Activated naive CD8-positive, alpha-beta T cell (primary cell): ENCODE data around the gene CARMIL3.

ENCODE experiments used
- H3K27ac Mint-ChIP-seq: one replicate; pipeline ENCODE4 v1.8.0; 2021; ENCODE audit warnings: mixed read lengths
- H3K27me3 Mint-ChIP-seq: one replicate; pipeline ENCODE4 v1.8.0; 2021; ENCODE audit warnings: mixed read lengths
- H3K36me3 Mint-ChIP-seq: one replicate; pipeline ENCODE4 v1.8.0; 2021; ENCODE audit warnings: mixed read lengths
- H3K4me1 Mint-ChIP-seq: one replicate; pipeline ENCODE4 v1.8.0; 2021; ENCODE audit warnings: low read depth, mixed read lengths
- H3K4me3 Mint-ChIP-seq: one replicate; pipeline ENCODE4 v1.8.0; 2021; ENCODE audit warnings: mild to moderate bottlenecking, mixed read lengths
- H3K9me3 Mint-ChIP-seq: one replicate; pipeline ENCODE4 v1.8.0; 2021; ENCODE audit warnings: low read depth, mixed read lengths

The CARMIL3 gene

DNA sequence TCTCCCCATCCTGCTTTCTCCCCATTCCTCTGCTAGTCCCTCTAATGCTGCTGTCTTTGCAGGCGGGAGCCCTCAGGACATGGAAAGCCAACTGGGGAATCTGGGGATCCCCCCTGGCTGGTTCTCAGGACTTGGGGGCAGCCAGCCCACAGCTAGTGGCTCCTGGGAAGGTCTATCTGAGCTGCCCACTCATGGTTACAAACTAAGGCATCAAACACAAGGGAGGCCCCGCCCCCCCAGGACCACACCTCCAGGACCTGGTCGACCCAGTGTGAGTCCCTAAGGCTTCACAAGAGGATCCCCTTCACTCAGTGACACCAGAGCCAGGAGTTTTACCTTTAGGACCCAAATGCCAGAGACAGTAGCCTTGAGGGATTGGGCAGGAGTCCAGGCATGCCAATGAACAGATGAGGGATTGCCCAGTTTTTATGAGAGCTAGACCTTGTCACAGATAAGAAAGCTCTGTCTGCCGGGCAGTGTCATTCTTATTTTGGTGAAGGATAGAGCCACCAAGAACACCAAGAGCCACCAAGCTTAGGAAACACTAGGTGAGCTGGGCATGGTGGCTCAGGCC lies 11.5 kb downstream of the CARMIL3 start:
- Mint-ChIP-seq H3K27ac (no peak overlapping the region), H3K4me1 (no peaks in the 10 kb centered on the region), H3K27me3 (no peaks in the 10 kb centered on the region), H3K4me3 (no peak overlapping the region), H3K9me3 (no peaks in the 10 kb centered on the region), H3K36me3 (no peaks in the 10 kb centered on the region)

DNA sequence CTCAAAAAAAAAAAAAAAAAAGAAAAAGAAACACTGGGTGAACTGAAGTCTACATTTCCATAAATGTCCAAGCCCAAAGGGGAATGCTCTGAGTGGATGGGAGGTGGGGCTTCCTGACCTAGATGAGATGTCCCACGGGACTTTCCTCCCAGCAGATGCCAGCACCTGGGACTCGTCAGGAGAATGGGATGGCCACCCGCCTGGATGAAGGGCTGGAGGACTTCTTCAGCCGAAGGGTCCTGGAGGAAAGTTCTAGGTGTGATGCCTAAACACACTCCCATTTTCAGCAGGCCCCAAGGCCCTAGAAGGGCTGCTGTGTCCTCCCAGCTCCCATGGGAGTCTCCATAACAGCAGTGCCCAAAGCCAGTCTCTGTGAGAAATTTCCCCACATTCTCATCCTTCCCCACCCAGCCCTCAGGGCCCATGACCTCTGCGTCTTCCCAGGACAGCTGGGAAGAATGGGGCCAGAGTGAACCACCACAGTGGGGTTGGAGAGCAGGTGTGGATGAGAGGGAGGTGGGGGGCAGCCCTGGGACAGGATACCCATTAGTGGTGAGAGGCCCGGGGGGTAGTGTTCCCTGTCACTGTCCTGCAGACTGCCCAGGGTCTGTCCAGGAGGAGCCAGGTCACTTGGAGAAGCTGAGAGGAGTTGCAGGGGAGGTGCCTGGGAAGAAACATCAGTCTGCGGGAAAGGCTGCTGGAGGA lies 12.4 kb downstream of the CARMIL3 start:
- no peaks in the 10 kb centered on the region for H3K36me3 Mint-ChIP-seq
- H3K4me3 Mint-ChIP-seq: no peak overlapping the region
- no peak overlapping the region for H3K27ac Mint-ChIP-seq
- no peaks in the 10 kb centered on the region for H3K4me1 Mint-ChIP-seq
- no peaks in the 10 kb centered on the region for H3K9me3 Mint-ChIP-seq
- no peaks in the 10 kb centered on the region for H3K27me3 Mint-ChIP-seq

DNA sequence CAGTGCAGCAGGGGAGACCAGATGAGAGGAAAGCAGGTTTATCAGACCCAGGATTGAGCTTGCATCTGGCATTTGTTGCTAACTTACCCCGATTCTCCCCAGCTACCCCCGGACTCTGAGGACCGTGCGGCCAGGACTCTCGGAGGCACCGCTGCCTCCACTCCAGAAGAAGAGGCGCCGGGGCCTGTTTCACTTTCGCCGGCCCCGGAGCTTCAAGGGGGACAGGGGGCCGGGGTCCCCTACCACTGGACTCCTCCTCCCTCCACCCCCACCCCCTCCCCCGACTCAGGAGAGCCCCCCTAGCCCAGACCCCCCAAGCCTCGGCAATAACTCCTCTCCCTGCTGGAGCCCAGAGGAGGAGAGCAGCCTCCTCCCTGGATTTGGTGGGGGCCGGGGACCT lies 13.0 kb downstream of the CARMIL3 start:
- H3K27ac Mint-ChIP-seq: no peak overlapping the region
- H3K4me1 Mint-ChIP-seq: no peaks in the 10 kb centered on the region
- H3K9me3 Mint-ChIP-seq: no peaks in the 10 kb centered on the region
- H3K4me3 Mint-ChIP-seq: no peak overlapping the region
- H3K27me3 Mint-ChIP-seq: no peaks in the 10 kb centered on the region
- no peaks in the 10 kb centered on the region for H3K36me3 Mint-ChIP-seq

DNA sequence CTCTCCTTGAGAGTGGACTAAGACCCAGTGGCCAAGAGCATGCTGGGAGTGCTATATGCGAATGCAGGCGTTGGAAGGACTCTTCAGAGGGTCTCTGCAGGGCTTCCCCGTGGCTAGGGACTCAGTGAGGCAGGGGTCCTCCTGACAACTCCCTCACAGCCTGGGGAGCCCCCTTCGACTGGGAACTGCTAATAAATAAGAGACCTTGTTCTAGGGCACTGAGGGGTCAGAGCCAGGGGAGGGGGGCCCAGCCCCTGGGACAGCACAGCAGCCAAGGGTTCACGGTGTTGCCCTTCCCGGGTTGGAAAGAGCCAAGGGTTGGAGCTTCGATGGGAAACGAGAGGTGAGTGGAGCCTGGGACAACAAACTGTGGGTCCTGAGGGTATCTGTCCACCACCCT lies 13.6 kb downstream of the CARMIL3 start:
- Mint-ChIP-seq H3K4me1 (no peaks in the 10 kb centered on the region), H3K27me3 (no peaks in the 10 kb centered on the region), H3K9me3 (no peaks in the 10 kb centered on the region), H3K4me3 (no peak overlapping the region), H3K27ac (no peak overlapping the region), H3K36me3 (no peaks in the 10 kb centered on the region)

DNA sequence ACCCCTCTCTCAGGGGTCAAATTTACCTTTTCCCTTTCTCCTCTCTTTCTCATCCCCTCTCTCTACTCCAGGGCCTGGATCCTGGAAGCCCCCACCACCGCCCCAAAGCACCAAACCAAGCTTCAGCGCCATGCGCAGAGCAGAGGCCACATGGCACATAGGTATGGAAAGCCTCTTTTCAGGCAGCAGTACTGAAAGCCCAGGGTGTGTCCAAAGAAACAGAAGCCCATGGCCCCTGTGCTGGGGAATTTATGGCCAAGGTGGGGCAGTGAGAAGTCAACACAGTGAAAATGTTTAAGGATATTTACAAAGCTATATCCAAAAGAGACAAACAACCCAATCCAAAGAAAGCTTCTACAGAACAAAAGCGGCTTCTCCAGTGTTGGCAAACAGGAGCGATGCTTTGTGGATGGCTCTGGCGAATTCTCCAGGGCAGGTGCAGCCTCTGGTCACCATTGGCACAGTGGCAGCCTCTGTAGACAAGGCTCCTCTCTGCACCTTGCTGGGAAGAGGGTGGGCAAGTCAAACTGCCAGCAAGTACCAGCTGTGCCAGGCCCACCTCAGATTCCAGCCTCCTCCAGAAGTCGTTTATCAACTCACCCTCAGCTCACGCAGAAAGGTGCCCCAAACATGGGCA lies 14.8 kb downstream of the CARMIL3 start:
- Mint-ChIP-seq H3K36me3 (no peaks in the 10 kb centered on the region), H3K27me3 (peaks cover 4% of the 10 kb centered on the region), H3K4me3 (no peak overlapping the region), H3K27ac (no peak overlapping the region), H3K9me3 (no peaks in the 10 kb centered on the region), H3K4me1 (peaks cover 8% of the 10 kb centered on the region)

DNA sequence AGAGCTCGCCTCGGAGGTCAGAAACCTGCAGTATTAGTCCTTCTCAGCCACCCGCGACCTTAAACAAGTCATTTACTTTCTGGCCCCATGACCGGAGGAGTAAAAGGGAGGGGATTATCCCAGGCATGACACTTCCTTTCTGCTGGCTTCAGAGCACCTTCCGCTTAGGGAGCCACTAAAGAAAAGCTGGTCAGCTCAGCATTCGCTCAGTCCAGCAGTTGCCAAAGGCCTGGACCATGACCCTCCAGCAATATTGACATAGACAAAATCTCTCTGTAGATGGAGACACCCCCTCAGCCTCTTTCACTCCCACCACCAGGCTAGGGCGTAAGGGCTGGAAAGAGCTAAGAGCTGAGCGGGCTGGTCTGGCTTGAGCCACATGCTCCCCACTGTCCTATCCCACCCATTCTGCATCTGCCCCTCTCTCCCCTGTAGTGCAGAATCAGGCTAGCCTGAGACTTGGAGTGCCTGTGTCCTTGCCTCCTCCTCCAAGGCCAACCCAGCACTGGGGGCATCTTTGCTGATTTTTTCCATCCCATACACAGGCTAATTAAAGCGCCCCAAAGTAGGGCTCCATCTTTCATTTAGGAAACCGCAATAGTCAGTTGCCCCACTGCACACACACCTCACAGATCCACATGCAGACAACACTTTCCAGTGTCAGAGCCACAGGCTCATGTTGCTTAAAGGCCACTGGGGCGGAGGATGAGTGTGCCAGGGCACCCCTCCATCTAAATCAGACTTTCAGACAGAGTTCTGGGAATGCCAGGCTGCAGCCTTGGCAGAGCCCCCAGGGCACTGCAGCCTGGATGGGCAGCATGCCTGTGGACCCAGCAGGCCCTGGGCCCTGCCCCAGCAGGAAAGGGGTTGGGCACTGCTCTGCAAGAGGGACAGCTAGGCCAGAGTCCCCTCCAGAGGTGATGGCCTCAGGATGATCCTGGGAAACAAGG lies 15.6 kb downstream of the CARMIL3 start:
- Mint-ChIP-seq H3K36me3 (no peaks in the 10 kb centered on the region), H3K4me1 (peaks cover 8% of the 10 kb centered on the region), H3K27ac (no peak overlapping the region), H3K27me3 (peaks cover 4% of the 10 kb centered on the region), H3K9me3 (no peaks in the 10 kb centered on the region), H3K4me3 (no peak overlapping the region)

DNA sequence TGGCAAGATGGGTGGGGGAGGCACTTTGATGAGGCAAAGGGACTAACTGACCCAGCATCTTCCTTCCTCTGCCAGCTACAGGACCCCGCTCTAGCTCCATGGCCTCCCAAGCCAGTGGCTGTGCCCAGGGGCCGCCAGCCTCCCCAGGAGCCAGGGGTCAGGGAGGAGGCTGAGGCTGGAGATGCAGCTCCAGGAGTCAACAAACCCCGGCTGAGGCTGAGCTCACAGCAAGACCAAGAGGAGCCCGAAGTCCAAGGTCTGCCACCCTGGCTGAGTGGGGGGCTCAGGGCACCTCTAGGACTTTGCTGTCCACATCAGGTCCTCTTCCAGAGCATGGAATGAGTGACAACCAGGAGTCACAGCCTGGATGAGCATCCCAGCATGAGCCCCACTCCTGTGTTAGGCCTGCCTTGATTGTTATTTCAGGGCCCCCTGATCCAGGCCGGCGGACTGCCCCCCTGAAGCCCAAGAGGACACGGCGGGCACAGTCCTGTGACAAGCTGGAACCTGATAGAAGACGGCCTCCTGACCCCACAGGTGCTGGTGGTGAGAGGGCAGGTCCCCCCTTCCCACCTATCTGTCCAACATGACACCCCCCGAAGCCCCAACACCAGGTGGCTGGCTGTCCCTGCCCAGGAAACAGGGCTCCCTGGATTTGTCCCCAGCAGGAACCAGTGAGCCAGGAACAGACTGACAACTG lies 17.1 kb downstream of the CARMIL3 start:
- Mint-ChIP-seq H3K4me1 (peaks cover 8% of the 10 kb centered on the region), H3K27ac (no peak overlapping the region), H3K27me3 (peaks cover 4% of the 10 kb centered on the region), H3K36me3 (no peaks in the 10 kb centered on the region), H3K4me3 (no peak overlapping the region), H3K9me3 (no peaks in the 10 kb centered on the region)

DNA sequence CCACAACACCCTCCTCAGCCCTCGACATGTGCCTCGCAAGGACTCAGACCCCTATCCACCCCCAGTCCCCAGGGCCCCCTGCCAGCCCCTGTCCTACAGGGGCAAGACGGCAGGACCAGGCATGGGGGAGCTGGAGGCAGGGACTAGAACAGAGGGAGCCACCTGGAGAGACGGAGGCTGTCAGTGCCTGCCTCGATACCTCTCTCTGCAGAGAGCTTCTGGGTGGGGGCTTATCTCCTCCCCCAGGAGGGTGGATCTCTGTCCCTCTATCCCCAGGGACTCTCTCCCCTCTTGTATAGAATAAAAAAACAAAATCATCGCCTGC lies 17.6 kb downstream of the CARMIL3 start:
- Mint-ChIP-seq H3K27me3 (peaks cover 4% of the 10 kb centered on the region), H3K4me1 (peaks cover 8% of the 10 kb centered on the region), H3K9me3 (no peaks in the 10 kb centered on the region), H3K36me3 (no peaks in the 10 kb centered on the region), H3K27ac (no peak overlapping the region), H3K4me3 (no peak overlapping the region)

DNA sequence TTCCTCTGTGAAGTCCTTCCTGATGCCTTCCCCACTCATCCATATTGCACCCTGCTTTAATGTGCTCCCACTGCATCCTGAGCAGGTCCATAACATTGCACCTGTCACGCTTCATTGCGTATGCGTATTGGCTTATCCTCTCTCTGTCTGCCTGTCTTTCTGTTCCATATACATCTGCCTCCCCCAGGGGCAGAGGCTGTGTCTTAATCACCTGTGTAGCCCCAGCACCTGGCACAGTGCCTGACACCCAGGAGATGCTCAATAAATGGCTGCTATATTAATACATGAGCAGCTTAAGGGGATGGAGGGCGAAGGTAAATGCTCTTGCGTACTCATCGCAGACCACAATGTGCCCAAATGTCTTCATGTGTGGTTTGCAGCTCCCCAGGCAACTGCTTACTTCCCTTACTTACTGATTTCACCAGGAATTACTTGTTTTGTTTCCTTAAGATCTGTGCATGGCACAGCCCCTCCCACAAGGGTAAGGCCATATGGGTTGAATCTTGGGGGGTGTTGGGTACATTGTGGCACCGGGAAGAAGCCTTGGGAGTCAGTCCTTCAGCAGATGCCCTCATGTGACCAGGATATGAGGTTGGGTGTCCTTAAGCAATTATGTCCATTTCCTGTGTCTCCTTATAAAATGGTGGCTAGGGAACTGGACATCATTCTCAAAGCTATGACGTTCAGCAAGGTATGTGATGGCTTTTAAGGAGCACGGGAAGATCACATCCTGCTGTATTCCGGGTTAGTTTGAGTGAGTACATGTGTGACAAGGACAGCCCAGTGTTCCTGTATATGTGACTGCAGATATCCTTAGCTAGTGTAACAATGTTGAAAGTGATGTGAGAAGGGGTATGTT lies 18.7 kb downstream of the CARMIL3 start:
- Mint-ChIP-seq H3K9me3 (no peaks in the 10 kb centered on the region), H3K4me1 (peaks cover 8% of the 10 kb centered on the region), H3K36me3 (no peaks in the 10 kb centered on the region), H3K4me3 (no peak overlapping the region), H3K27me3 (peaks cover 4% of the 10 kb centered on the region), H3K27ac (no peak overlapping the region)

DNA sequence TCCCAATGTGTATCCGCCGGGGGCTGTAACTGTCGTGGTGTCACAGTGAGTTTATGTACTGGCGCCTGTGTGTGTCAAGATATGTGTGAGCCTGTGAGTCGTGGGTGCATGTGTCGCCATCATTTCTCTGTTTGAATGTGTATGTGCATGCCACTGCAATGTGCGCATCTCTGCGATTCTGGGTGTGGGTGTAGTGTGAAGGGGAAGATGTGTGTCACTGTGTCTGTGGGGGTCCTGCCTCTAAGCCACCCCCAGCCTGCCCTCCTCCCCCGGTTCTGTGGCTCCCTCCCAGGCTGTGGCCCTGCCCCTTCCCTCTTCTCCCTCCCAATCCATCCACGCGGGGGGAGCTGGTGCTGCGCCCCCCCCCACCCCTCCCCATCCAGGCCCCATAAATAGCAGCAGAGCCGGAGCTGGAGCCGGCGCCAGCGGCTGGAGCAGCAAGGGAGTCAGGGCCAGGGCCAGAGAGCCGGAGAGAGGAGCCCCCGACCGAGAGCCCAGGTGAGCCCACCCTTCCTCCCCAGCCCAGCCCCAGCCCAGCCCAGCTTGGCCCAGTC lies 19.4 kb downstream of the CARMIL3 start, which contains the start of gene CPNE6:
CPNE6 (plus strand) TSS at position 419 of the 554 bp plus-strand sequence. CDS start 1,375 bp downstream, outside the sequence.
- peak within 1 kb of the TSS; percentile 30 for H3K4me3 Mint-ChIP-seq
- no peaks in the 10 kb centered on the region for H3K36me3 Mint-ChIP-seq
- peaks cover 8% of the 10 kb centered on the region for H3K4me1 Mint-ChIP-seq
- peak within 1 kb of the TSS; percentile 28 for H3K27ac Mint-ChIP-seq
- peaks cover 4% of the 10 kb centered on the region for H3K27me3 Mint-ChIP-seq
- H3K9me3 Mint-ChIP-seq: no peaks in the 10 kb centered on the region

DNA sequence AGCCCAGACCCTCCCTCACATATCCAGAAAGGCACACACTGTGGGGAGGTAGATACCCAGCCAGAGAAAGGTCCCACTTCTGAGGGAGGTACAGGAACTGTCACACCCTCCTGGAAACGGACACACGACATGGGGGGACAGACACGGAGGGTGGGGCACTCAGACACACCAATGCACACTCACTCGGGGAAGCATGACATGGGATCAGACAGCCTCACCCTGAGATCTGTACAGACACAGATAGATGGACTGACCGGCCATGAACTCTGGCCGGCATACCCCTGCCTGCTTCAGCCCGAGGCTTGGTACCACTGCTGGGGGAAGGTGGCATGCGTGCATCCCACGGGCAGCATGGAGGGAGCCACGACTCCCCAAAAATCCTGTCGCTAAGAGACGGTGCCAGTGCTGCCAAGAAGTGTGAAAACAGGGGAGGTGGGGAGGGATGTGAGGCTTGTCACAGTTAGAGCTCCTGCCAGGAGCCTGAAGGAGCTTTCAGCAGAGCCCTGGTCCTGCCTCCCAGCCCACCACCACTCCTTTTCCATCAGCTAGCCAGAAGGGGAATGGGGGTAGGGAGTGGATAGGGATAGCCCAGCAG lies 20.1 kb downstream of the CARMIL3 start:
- Mint-ChIP-seq H3K27me3 (peaks cover 4% of the 10 kb centered on the region), H3K9me3 (no peaks in the 10 kb centered on the region), H3K4me1 (peaks cover 8% of the 10 kb centered on the region), H3K4me3 (no peak overlapping the region), H3K27ac (no peak overlapping the region), H3K36me3 (no peaks in the 10 kb centered on the region)

DNA sequence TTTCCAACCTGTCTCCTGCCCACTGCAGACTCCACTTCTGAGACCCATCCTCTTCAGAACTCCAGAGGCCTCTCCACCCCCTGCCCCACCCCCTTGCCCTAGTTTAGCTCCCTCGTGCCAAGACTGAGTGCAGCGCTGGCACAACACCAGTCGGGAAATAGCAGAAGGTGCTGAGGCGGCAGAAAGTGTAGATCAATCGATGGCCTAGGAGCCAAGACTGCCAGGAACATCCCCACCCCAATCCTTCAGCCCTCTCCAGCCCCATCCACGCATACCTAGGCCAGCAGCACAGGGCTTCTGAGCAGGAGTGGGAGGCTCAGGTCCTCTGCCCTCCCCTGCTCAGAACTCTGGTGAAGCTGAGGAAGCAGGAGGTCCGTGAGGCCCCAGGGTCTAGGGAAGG lies 20.6 kb downstream of the CARMIL3 start:
- H3K36me3 Mint-ChIP-seq: no peaks in the 10 kb centered on the region
- no peaks in the 10 kb centered on the region for H3K9me3 Mint-ChIP-seq
- peaks cover 4% of the 10 kb centered on the region for H3K27me3 Mint-ChIP-seq
- no peak overlapping the region for H3K4me3 Mint-ChIP-seq
- H3K27ac Mint-ChIP-seq: no peak overlapping the region
- H3K4me1 Mint-ChIP-seq: peaks cover 8% of the 10 kb centered on the region
